Ishikawa (cell line): ENCODE results near the gene SIVA1.

Experiments used
- CEBPB ChIP-seq: IDR thresholded peaks from 2 replicates; pipeline ENCODE4 v1.6.1; 2012
- CREB1 ChIP-seq: IDR thresholded peaks from 2 replicates; pipeline ENCODE4 v1.6.1; 2012; ENCODE audit warnings: low read depth
- EGR1 ChIP-seq: IDR thresholded peaks from 2 replicates; pipeline ENCODE4 v1.6.1; 2012
- EP300 ChIP-seq: IDR thresholded peaks from 2 replicates; pipeline ENCODE4 v1.6.1; 2012; ENCODE audit warnings: borderline replicate concordance
- FOXM1 ChIP-seq: IDR thresholded peaks from 2 replicates; pipeline ENCODE4 v1.6.1; 2012; ENCODE audit warnings: low read depth, borderline replicate concordance
- NFIC ChIP-seq: IDR thresholded peaks from 2 replicates; pipeline ENCODE4 v1.6.1; 2012
- RAD21 ChIP-seq: IDR thresholded peaks from 2 replicates; pipeline ENCODE4 v1.6.1; 2012; ENCODE audit warnings: low read depth
- REST ChIP-seq: IDR thresholded peaks from 2 replicates; pipeline ENCODE4 v1.6.1; 2012; ENCODE audit warnings: low read depth, mild to moderate bottlenecking
- TAF1 ChIP-seq: IDR thresholded peaks from 2 replicates; pipeline ENCODE4 v1.6.1; 2012; ENCODE audit warnings: low read depth, mild to moderate bottlenecking
- USF1 ChIP-seq: IDR thresholded peaks from 2 replicates; pipeline ENCODE4 v1.6.1; 2012
- YY1 ChIP-seq: IDR thresholded peaks from 2 replicates; pipeline ENCODE4 v1.6.1; 2012; ENCODE audit warnings: low read depth
- ZBTB7A ChIP-seq: IDR thresholded peaks from 2 replicates; pipeline ENCODE4 v1.6.1; 2012; ENCODE audit warnings: low read depth
- TF ChIP-seq, protein P1 (sequence below): IDR thresholded peaks from 2 replicates; pipeline ENCODE4 v1.6.1; 2012

Gene SIVA1

GRCh38 chr14:104794993-104795780 lies 42.2 kb downstream of the SIVA1 start, which contains the start of gene AKT1:
AKT1 (minus strand) TSS chr14:104795748; CDS start chr14:104792643, 3,105 bp downstream.
- no peak for TF ChIP-seq EGR1
- TF ChIP-seq, protein P1, sequence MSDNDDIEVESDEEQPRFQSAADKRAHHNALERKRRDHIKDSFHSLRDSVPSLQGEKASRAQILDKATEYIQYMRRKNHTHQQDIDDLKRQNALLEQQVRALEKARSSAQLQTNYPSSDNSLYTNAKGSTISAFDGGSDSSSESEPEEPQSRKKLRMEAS: peak; percentile 15; the same call in 1 of the 2 replicates
- TF ChIP-seq REST: no peak
- no peak for TF ChIP-seq FOXM1

GRCh38 chr14:104795781-104796686 lies 43.1 kb downstream of the SIVA1 start:
- TF ChIP-seq ZBTB7A: 0 out of 2 replicates have a peak, but pooled peaks have one; percentile 55
- no peak for TF ChIP-seq REST

DNA sequence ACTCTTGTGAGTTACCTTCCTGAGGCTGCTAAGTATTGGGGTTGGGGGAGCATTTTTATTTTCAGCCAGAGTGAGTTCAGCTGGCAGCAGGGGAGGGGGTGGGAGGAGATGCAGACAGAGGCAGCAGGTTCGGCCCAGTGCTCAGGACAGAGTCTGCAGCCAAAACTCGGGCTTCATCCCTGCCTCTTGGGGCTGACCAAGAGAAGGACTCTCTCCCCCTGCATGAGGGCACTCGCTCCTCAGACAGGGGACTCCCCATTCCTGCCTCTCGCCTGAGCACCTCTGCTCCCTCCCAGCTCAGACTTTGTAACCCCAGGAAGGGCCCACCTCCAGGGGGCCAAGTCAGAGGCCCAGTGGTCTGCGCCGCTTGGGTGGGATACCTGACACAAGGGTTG lies 43.7 kb downstream of the SIVA1 start:
- TF ChIP-seq YY1 (no peak), EGR1 (no peak), TAF1 (no peak), EP300 (no peak), CEBPB (no peak), NFIC (no peak), REST (no peak), CREB1 (no peak), RAD21 (no peak)

GRCh38 chr14:104797115-104798044 lies 44.4 kb downstream of the SIVA1 start:
- TF ChIP-seq USF1 (no peak), CREB1 (no peak)
